Cardiac muscle cell (in vitro differentiated cells and primary cell): Measurements from ENCODE around the gene PLAU. TPM values are rescaled to one million over a fixed set of nuclear protein-coding genes. Genes with fewer than 3 reads are reported as not detected.

Source experiments
- DNase-seq, 2 donors: peaks; one replicate each; pipeline versions ENCODE4 v3.0.0 to v3.0.0-alpha.2; 2010 to 2017; ENCODE audit warnings: low read depth in 1 of 2, low spot score in 1 of 2
- H3K27ac ChIP-seq: fragments of 200-600 bp; sonication (generic); 2 replicates; pipeline ENCODE4 v1.5.1; 2016
- H3K27me3 ChIP-seq: fragments of 200-600 bp; sonication (generic); 2 replicates; pipeline ENCODE4 v1.6.0; 2016; ENCODE audit warnings: control low read depth
- H3K36me3 ChIP-seq: fragments of 200-600 bp; sonication (generic); 2 replicates; pipeline ENCODE4 v1.5.1; 2016; ENCODE audit warnings: control low read depth
- H3K4me1 ChIP-seq: fragments of 200-600 bp; sonication (generic); 2 replicates; pipeline ENCODE4 v1.8.1; 2017; ENCODE audit warnings: low read depth, mild to moderate bottlenecking, mixed run types
- H3K4me3 ChIP-seq: fragments of 200-600 bp; sonication (generic); 2 replicates; pipeline ENCODE4 v1.5.1; 2016; ENCODE audit warnings: mild to moderate bottlenecking
- H3K9me3 ChIP-seq: fragments of 200-600 bp; sonication (generic); 2 replicates; pipeline ENCODE4 v1.5.1; 2017; ENCODE audit warnings: low read depth, mild to moderate bottlenecking, control low read depth
- polyA plus RNA-seq: library from polyadenylated mRNA; unstranded; fragments of >200 nt; fragmentation: Nextera tagmentation; extraction: Ambion mirVana; gene quantifications from 2 replicates; pipeline ENCODE4 v1.2.1, GENCODE V29; 2016
- total RNA-seq: library from RNA; depleted of rRNA; stranded (reverse); fragments of >200 nt; gene quantifications from 2 replicates; pipeline ENCODE4 v1.2.3, GENCODE V29; 2016
- TF ChIP-seq, protein P1 (sequence below): IDR thresholded peaks from 2 replicates; pipeline ENCODE4 v1.5.1; 2012; ENCODE audit warnings: low read depth, mild to moderate bottlenecking, low read length

PLAU gene
- total and polyA plus RNA-seq, 2 experiments from 2014 or later, result 3.8 to 4.1 TPM

GRCh38 chr10:73897693-73898092 is 13.2 kb upstream of the PLAU start:
- Histone ChIP-seq H3K27ac (no peak overlapping the region), H3K4me3 (no peak overlapping the region), H3K9me3 (no peaks in the 10 kb centered on the region), H3K27me3 (peaks cover 3% of the 10 kb centered on the region), H3K36me3 (no peaks in the 10 kb centered on the region), H3K4me1 (no peaks in the 10 kb centered on the region)
- no peak for DNase-seq
- TF ChIP-seq, protein P1, sequence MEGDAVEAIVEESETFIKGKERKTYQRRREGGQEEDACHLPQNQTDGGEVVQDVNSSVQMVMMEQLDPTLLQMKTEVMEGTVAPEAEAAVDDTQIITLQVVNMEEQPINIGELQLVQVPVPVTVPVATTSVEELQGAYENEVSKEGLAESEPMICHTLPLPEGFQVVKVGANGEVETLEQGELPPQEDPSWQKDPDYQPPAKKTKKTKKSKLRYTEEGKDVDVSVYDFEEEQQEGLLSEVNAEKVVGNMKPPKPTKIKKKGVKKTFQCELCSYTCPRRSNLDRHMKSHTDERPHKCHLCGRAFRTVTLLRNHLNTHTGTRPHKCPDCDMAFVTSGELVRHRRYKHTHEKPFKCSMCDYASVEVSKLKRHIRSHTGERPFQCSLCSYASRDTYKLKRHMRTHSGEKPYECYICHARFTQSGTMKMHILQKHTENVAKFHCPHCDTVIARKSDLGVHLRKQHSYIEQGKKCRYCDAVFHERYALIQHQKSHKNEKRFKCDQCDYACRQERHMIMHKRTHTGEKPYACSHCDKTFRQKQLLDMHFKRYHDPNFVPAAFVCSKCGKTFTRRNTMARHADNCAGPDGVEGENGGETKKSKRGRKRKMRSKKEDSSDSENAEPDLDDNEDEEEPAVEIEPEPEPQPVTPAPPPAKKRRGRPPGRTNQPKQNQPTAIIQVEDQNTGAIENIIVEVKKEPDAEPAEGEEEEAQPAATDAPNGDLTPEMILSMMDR, result no peak

DNA sequence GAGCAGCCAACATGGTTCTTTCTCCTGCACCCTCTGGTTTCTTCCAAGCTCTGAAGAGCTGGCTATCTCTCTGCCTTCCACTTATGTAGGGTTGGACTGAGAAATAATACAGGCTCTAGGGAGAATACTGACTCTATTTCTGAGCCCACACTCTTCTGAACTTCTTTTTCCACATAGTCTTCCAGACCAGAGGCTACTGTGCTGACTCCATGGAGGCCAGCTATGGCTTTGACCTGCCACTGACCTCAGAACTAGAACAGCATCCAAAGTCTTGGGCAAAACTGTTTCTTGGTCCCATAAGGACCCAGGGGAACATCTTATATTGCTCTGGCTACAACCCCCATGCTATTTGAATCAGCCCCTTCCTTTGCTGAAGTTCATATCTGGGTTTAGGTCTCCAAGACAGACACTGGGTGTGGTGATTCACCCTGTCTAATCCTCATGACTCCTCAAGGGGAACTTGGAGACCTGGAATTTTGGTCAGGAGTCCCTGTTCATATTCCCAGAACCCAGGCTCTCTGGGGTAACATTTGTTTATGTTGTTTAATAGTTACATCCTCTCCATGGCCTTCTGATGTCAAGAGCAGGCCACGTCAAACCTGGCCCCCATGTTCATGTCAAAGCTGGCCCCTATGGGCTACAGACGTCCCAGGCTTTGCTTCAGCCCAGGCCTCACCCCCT is 12.1 kb upstream of the PLAU start:
- Histone ChIP-seq H3K4me3 (no peak overlapping the region), H3K27me3 (peaks cover 3% of the 10 kb centered on the region), H3K4me1 (no peaks in the 10 kb centered on the region), H3K36me3 (no peaks in the 10 kb centered on the region), H3K9me3 (no peaks in the 10 kb centered on the region), H3K27ac (no peak overlapping the region)
- no peak for DNase-seq
- TF ChIP-seq, protein P1, result no peak

- DNase-seq, result peak in 1 of 2 donors; percentile 75
- H3K27ac ChIP-seq, result no peak overlapping the region
- H3K4me3 ChIP-seq, result no peak overlapping the region
- TF ChIP-seq, protein P1, result no peak
- no peaks in the 10 kb centered on the region for H3K36me3 ChIP-seq
- H3K9me3 ChIP-seq, result no peaks in the 10 kb centered on the region
- no peaks in the 10 kb centered on the region for H3K4me1 ChIP-seq
- peaks cover 3% of the 10 kb centered on the region for H3K27me3 ChIP-seq
Observed at GRCh38 chr10:73899423-73899822, 11.5 kb upstream of the PLAU start.

- TF ChIP-seq, protein P1, result no peak
Observed at GRCh38 chr10:73900064-73900463, 10.9 kb upstream of the PLAU start.

GRCh38 chr10:73901261-73901660 is 9.7 kb upstream of the PLAU start:
- Histone ChIP-seq H3K4me3 (no peak overlapping the region), H3K27me3 (peaks cover 3% of the 10 kb centered on the region), H3K27ac (no peak overlapping the region), H3K36me3 (no peaks in the 10 kb centered on the region), H3K4me1 (peaks cover 1% of the 10 kb centered on the region), H3K9me3 (no peaks in the 10 kb centered on the region)
- DNase-seq, result no peak
- TF ChIP-seq, protein P1, result no peak

More at GRCh38 chr10:73900064-73900463, 10.9 kb upstream of the PLAU start:
- peaks cover 3% of the 10 kb centered on the region for H3K27me3 ChIP-seq
- no peak overlapping the region for H3K27ac ChIP-seq
- no peaks in the 10 kb centered on the region for H3K4me1 ChIP-seq
- H3K9me3 ChIP-seq, result no peaks in the 10 kb centered on the region
- DNase-seq, result no peak
- no peaks in the 10 kb centered on the region for H3K36me3 ChIP-seq
- no peak overlapping the region for H3K4me3 ChIP-seq
